CD14-positive monocyte (primary cell): ENCODE results near the gene TFDP2. TPM values are rescaled to one million over a fixed set of nuclear protein-coding genes. Genes with fewer than 3 reads are reported as not detected.
A peak's percentile ranks its signal among the peaks of the same experiment; 100 is the strongest.

ENCODE experiments used
- DNase-seq, 3 donors: peaks; one replicate each; pipeline ENCODE4 v3.0.0-alpha.2; 2011 to 2022
- H2AFZ ChIP-seq: 2 replicates; pipeline ENCODE4 v1.6.0; 2012; ENCODE audit warnings: mild to moderate bottlenecking, low read depth, low read length, inconsistent platforms; ENCODE audit not compliant: insufficient read depth, poor library complexity, severe bottlenecking
- H3K27ac ChIP-seq, 2 donors: 1 replicate in 1 of 2; 2 replicates in 1 of 2; pipeline ENCODE4 v1.5.1; 2012 to 2013; ENCODE audit warnings: low read length in 2 of 2, control low read depth in 1 of 2, inconsistent platforms in 1 of 2, low read depth in 1 of 2, mild to moderate bottlenecking in 1 of 2
- H3K27me3 ChIP-seq, 2 donors: one replicate each; pipeline versions ENCODE4 v1.6.0 to v1.6.1; 2011 to 2013; ENCODE audit warnings: low read length in 2 of 2; ENCODE audit not compliant: control insufficient read depth in 2 of 2, insufficient read depth in 2 of 2
- H3K36me3 ChIP-seq, 2 donors: replicated peaks in 1 of 2; 1 replicate in 1 of 2; 2 replicates in 1 of 2; pipeline versions ENCODE4 v1.5.1 to v1.6.1; 2012 to 2013; ENCODE audit warnings: low read length in 2 of 2, control low read depth in 1 of 2, inconsistent platforms in 1 of 2, mild to moderate bottlenecking in 1 of 2; ENCODE audit not compliant: insufficient read depth in 2 of 2, control insufficient read depth in 1 of 2
- H3K4me1 ChIP-seq, 2 donors: 1 replicate in 1 of 2; 2 replicates in 1 of 2; pipeline versions ENCODE4 v1.5.1 to v1.6.1; 2012 to 2013; ENCODE audit warnings: low read length in 2 of 2, control low read depth in 1 of 2, inconsistent platforms in 1 of 2, mild to moderate bottlenecking in 1 of 2, moderate library complexity in 1 of 2; ENCODE audit not compliant: insufficient read depth in 2 of 2, control insufficient read depth in 1 of 2
- H3K4me2 ChIP-seq: replicated peaks from 2 replicates; pipeline ENCODE3; 2012; ENCODE audit warnings: low read length, moderate library complexity, mild to moderate bottlenecking; ENCODE audit not compliant: poor library complexity, severe bottlenecking; ENCODE audit errors: extremely low read depth
- H3K4me3 ChIP-seq, 3 experiments: fragments of 200-600 bp in 1 of 3; sonication (generic) in 1 of 3; replicated peaks in 1 of 3; 1 replicate in 2 of 3; 2 replicates in 1 of 3; pipeline ENCODE4 v1.5.1; 2011 to 2013; ENCODE audit warnings: low read length in 3 of 3, mild to moderate bottlenecking in 3 of 3, control low read depth in 2 of 3, low read depth in 2 of 3, inconsistent platforms in 1 of 3, moderate library complexity in 1 of 3
- H3K79me2 ChIP-seq: 2 replicates; pipeline ENCODE4 v1.6.0; 2012; ENCODE audit warnings: mild to moderate bottlenecking, control low read depth, inconsistent platforms, low read length, moderate library complexity; ENCODE audit not compliant: insufficient read depth
- H3K9ac ChIP-seq: 2 replicates; pipeline ENCODE4 v1.6.0; 2017; ENCODE audit warnings: low read length, mild to moderate bottlenecking; ENCODE audit not compliant: insufficient read depth, poor library complexity, severe bottlenecking
- H3K9me3 ChIP-seq, 2 donors: replicated peaks in 1 of 2; 1 replicate in 1 of 2; 2 replicates in 1 of 2; pipeline versions ENCODE4 v1.5.1 to v1.6.1; 2012 to 2013; ENCODE audit warnings: low read length in 2 of 2, control low read depth in 1 of 2; ENCODE audit not compliant: control insufficient read depth in 1 of 2, insufficient read depth in 1 of 2
- H4K20me1 ChIP-seq: 2 replicates; pipeline ENCODE4 v1.6.0; 2012; ENCODE audit warnings: mild to moderate bottlenecking, low read length, control low read depth, moderate library complexity; ENCODE audit not compliant: insufficient read depth
- H3K27ac Mint-ChIP-seq, 7 donors: one replicate each; pipeline ENCODE4 v1.8.0; 2020; ENCODE audit warnings: mild to moderate bottlenecking in 7 of 7, mixed read lengths in 7 of 7, moderate library complexity in 6 of 7, inconsistent platforms in 2 of 7
- H3K27me3 Mint-ChIP-seq, 3 donors: one replicate each; pipeline ENCODE4 v1.8.0; 2021 to 2022; ENCODE audit warnings: low read depth in 3 of 3, mild to moderate bottlenecking in 3 of 3, mixed read lengths in 3 of 3, moderate library complexity in 3 of 3, inconsistent platforms in 1 of 3
- H3K36me3 Mint-ChIP-seq, 2 donors: one replicate each; pipeline ENCODE4 v1.8.0; 2020; ENCODE audit warnings: mixed read lengths in 2 of 2, inconsistent platforms in 1 of 2, mild to moderate bottlenecking in 1 of 2
- H3K4me1 Mint-ChIP-seq: one replicate; pipeline ENCODE4 v1.8.0; 2020; ENCODE audit warnings: mild to moderate bottlenecking, mixed read lengths
- H3K4me3 Mint-ChIP-seq, 2 donors: one replicate each; pipeline ENCODE4 v1.8.0; 2020; ENCODE audit warnings: mild to moderate bottlenecking in 2 of 2, mixed read lengths in 2 of 2, moderate library complexity in 1 of 2
- H3K9me3 Mint-ChIP-seq, 7 donors: one replicate each; pipeline ENCODE4 v1.8.0; 2020 to 2022; ENCODE audit warnings: mixed read lengths in 7 of 7, mild to moderate bottlenecking in 6 of 7, moderate library complexity in 6 of 7, inconsistent platforms in 2 of 7
- CTCF ChIP-seq: fragments of 200-600 bp; IDR thresholded peaks from one replicate; pipeline ENCODE4 v1.8.0; 2022; ENCODE audit warnings: antibody characterized with exemption, mild to moderate bottlenecking
- WGBS: methylation state at CpG from one replicate; pipeline ENCODE4 v1.1.5; 2013; ENCODE audit warnings: missing lambda C conversion rate; ENCODE audit not compliant: insufficient coverage; 5-methylcytosine and 5-hydroxymethylcytosine counted together
- intact Hi-C, 2 donors: fragments of 100-400 bp; cut with micrococcal nuclease; formaldehyde crosslinking; loops; one replicate each; pipeline versions ENCODE4 v1.15.0 to v1.15.1; 2023
- polyA plus RNA-seq, 3 donors: library from polyadenylated mRNA; depleted of rRNA in 1 of 3; unstranded in 2 of 3; stranded (reverse) in 1 of 3; fragments of 300-500 nt in 2 of 3; fragments of >200 nt in 1 of 3; fragmentation: Illumina TruSeq in 2 of 3; gene quantifications; 1 replicate in 2 of 3; 2 replicates in 1 of 3; pipeline ENCODE4 v1.2.3, GENCODE V29; 2012 to 2021

The TFDP2 gene
- polyA plus RNA-seq, 3 donors: 1.1 to 3.5 (median 1.7) TPM

GRCh38 chr3:142104763-142105162, 44.6 kb downstream of the TFDP2 start:
- H2AFZ ChIP-seq: no peak overlapping the region
- no peaks in the 10 kb centered on the region for H3K9me3 ChIP-seq
- H3K4me1 ChIP-seq: no peaks in the 10 kb centered on the region
- H3K36me3 ChIP-seq: no peaks in the 10 kb centered on the region
- Mint-ChIP-seq H3K27ac (no peak overlapping the region), H3K4me1 (peaks cover 5% of the 10 kb centered on the region), H3K36me3 (no peaks in the 10 kb centered on the region), H3K9me3 (no peaks in the 10 kb centered on the region), H3K4me3 (no peak overlapping the region), H3K27me3 (peaks cover 0 to 1% (median 0%) of the 10 kb centered on the region in 3 donors)
- no peak overlapping the region for H3K27ac ChIP-seq
- no peak overlapping the region for H3K4me2 ChIP-seq
- H3K27me3 ChIP-seq: no peaks in the 10 kb centered on the region
- no peak overlapping the region for H3K4me3 ChIP-seq
- TF ChIP-seq CTCF: no peak
- no peaks in the 10 kb centered on the region for H3K79me2 ChIP-seq
- no CpG with 5 or more reads among the region's 3 CpGs for WGBS
- no peak overlapping the region for H3K9ac ChIP-seq
- H4K20me1 ChIP-seq: no peaks in the 10 kb centered on the region
- intact Hi-C loops: no loop called here
- DNase-seq: no peak

GRCh38 chr3:142098964-142099363, 50.4 kb downstream of the TFDP2 start:
- H3K4me3 Mint-ChIP-seq: no peak overlapping the region
- H3K27ac ChIP-seq: no peak overlapping the region
- H3K4me2 ChIP-seq: no peak overlapping the region
- H3K9me3 Mint-ChIP-seq: no peaks in the 10 kb centered on the region
- H4K20me1 ChIP-seq: no peaks in the 10 kb centered on the region
- no peak overlapping the region for H3K9ac ChIP-seq
- intact Hi-C loops: no loop called here
- no peaks in the 10 kb centered on the region for H3K36me3 ChIP-seq
- no peak overlapping the region for H3K27ac Mint-ChIP-seq
- H3K79me2 ChIP-seq: no peaks in the 10 kb centered on the region
- no peak for TF ChIP-seq CTCF
- H3K36me3 Mint-ChIP-seq: no peaks in the 10 kb centered on the region
- H3K4me3 ChIP-seq: no peak overlapping the region
- no peaks in the 10 kb centered on the region for H3K27me3 Mint-ChIP-seq
- H3K4me1 Mint-ChIP-seq: peaks cover 12% of the 10 kb centered on the region
- no peaks in the 10 kb centered on the region for H3K4me1 ChIP-seq
- H3K27me3 ChIP-seq: no peaks in the 10 kb centered on the region
- H3K9me3 ChIP-seq: no peaks in the 10 kb centered on the region
- no peak overlapping the region for H2AFZ ChIP-seq
- peak in 1 of 3 donors; percentile 14 for DNase-seq
